Smooth muscle cell (in vitro differentiated cells): ENCODE results near the gene FGD2. TPM values are rescaled to one million over a fixed set of nuclear protein-coding genes. Genes with fewer than 3 reads are reported as not detected.

Source experiments
- DNase-seq: peaks from one replicate; lab custom pipeline; 2025; ENCODE audit not compliant: unreplicated experiment; lab: John Stamatoyannopoulos, UW
- H2AFZ ChIP-seq: fragments of 200-600 bp; sonication (generic); 2 replicates; pipeline ENCODE4 v1.6.0; 2016; ENCODE audit warnings: antibody characterized with exemption, low read depth, mild to moderate bottlenecking
- H3F3A ChIP-seq: fragments of 200-600 bp; sonication (generic); 2 replicates; pipeline ENCODE4 v1.6.0; 2017; ENCODE audit warnings: antibody characterized with exemption, low read depth
- H3K27ac ChIP-seq: fragments of 200-600 bp; sonication (generic); 2 replicates; pipeline ENCODE4 v1.5.1; 2016; ENCODE audit warnings: low read depth, mild to moderate bottlenecking
- H3K27me3 ChIP-seq: fragments of 200-600 bp; sonication (generic); 2 replicates; pipeline ENCODE4 v1.6.1; 2016; ENCODE audit warnings: low read depth, mild to moderate bottlenecking
- H3K36me3 ChIP-seq: fragments of 200-600 bp; sonication (generic); 2 replicates; pipeline ENCODE4 v1.5.1; 2016; ENCODE audit warnings: low read depth
- H3K4me1 ChIP-seq: fragments of 200-600 bp; sonication (generic); 2 replicates; pipeline ENCODE4 v1.5.1; 2016; ENCODE audit warnings: low read depth
- H3K4me2 ChIP-seq: fragments of 200-600 bp; sonication (generic); 2 replicates; pipeline ENCODE4 v1.6.0; 2016; ENCODE audit warnings: mild to moderate bottlenecking
- H3K4me3 ChIP-seq: fragments of 200-600 bp; sonication (generic); 2 replicates; pipeline ENCODE4 v1.5.1; 2016; ENCODE audit warnings: mild to moderate bottlenecking
- H3K79me2 ChIP-seq: fragments of 200-600 bp; sonication (generic); 2 replicates; pipeline ENCODE4 v1.6.0; 2016; ENCODE audit warnings: low read depth, mild to moderate bottlenecking
- H3K9ac ChIP-seq: fragments of 200-600 bp; sonication (generic); 2 replicates; pipeline ENCODE4 v1.6.0; 2016; ENCODE audit warnings: low read depth
- H3K9me3 ChIP-seq: fragments of 200-600 bp; sonication (generic); replicated peaks from 2 replicates; pipeline ENCODE4 v1.5.1; 2016; ENCODE audit warnings: low read depth
- H4K20me1 ChIP-seq: fragments of 200-600 bp; sonication (generic); 2 replicates; pipeline ENCODE4 v1.6.0; 2016; ENCODE audit warnings: low read depth
- CTCF ChIP-seq: fragments of 200-600 bp; sonication (generic); IDR thresholded peaks from 2 replicates; pipeline ENCODE4 v1.5.1; 2017; ENCODE audit warnings: borderline replicate concordance, mild to moderate bottlenecking, antibody characterized with exemption; ENCODE audit not compliant: insufficient read depth, poor library complexity, severe bottlenecking
- WGBS: methylation state at CpG from one replicate; pipeline ENCODE4 v1.1.7; 2016; ENCODE audit warnings: low lambda C conversion rate; 5-methylcytosine and 5-hydroxymethylcytosine counted together
- polyA plus RNA-seq: library from polyadenylated mRNA; unstranded; fragments of >200 nt; fragmentation: Nextera tagmentation; extraction: Ambion mirVana; gene quantifications from 2 replicates; pipeline ENCODE4 v1.2.1, GENCODE V29; 2016
- total RNA-seq: library from RNA; depleted of rRNA; stranded (reverse); fragments of >200 nt; gene quantifications from 2 replicates; pipeline ENCODE4 v1.2.3, GENCODE V29; 2014

FGD2 gene
- not detected in 2 replicates for total RNA-seq
- not detected in 2 replicates for polyA plus RNA-seq

GRCh38 chr6:37005061-37005810, at the start of gene FGD2:
TSS of gene FGD2 (plus strand) at chr6:37005655. CDS start at chr6:37005818, 163 bp downstream.
- Histone ChIP-seq H4K20me1 (no peaks in the 10 kb centered on the region), H3K9ac (no peak within 1 kb of the TSS), H3K4me1 (no peaks in the 10 kb centered on the region), H3K27ac (no peak within 1 kb of the TSS), H3K4me3 (no peak within 1 kb of the TSS), H3K9me3 (no peaks in the 10 kb centered on the region), H3K79me2 (no peaks in the 10 kb centered on the region), H3K36me3 (no peaks in the 10 kb centered on the region), H3F3A (no peaks in the 10 kb centered on the region), H2AFZ (no peak within 1 kb of the TSS), H3K4me2 (no peak within 1 kb of the TSS), H3K27me3 (no peaks in the 10 kb centered on the region)
- 90% methylated on average over 14 of the region's 14 CpGs for WGBS
- no peak for TF ChIP-seq CTCF
- no peak for DNase-seq

- H3K36me3 ChIP-seq: no peaks in the 10 kb centered on the region
- WGBS: 78% methylated on average over 9 of the region's 9 CpGs
- TF ChIP-seq CTCF: no peak
- no peak overlapping the region for H3K4me3 ChIP-seq
- DNase-seq: no peak
- H3K27ac ChIP-seq: no peak overlapping the region
- no peak overlapping the region for H3K4me2 ChIP-seq
- H4K20me1 ChIP-seq: no peaks in the 10 kb centered on the region
- peak overlapping the region; percentile 9 for H2AFZ ChIP-seq
- H3K4me1 ChIP-seq: no peaks in the 10 kb centered on the region
- H3K9ac ChIP-seq: no peak overlapping the region
- H3K79me2 ChIP-seq: no peaks in the 10 kb centered on the region
- H3F3A ChIP-seq: no peaks in the 10 kb centered on the region
- H3K9me3 ChIP-seq: no peaks in the 10 kb centered on the region
- H3K27me3 ChIP-seq: no peaks in the 10 kb centered on the region
Measured at GRCh38 chr6:36955671-36956445, 49.6 kb upstream of the FGD2 start.

GRCh38 chr6:36956446-36956820, 49.0 kb upstream of the FGD2 start:
- H3K27ac ChIP-seq: no peak overlapping the region
- DNase-seq: no peak
- no peaks in the 10 kb centered on the region for H3K9me3 ChIP-seq
- no peaks in the 10 kb centered on the region for H3F3A ChIP-seq
- H3K79me2 ChIP-seq: no peaks in the 10 kb centered on the region
- H4K20me1 ChIP-seq: no peaks in the 10 kb centered on the region
- H3K4me2 ChIP-seq: no peak overlapping the region
- no peak overlapping the region for H3K4me3 ChIP-seq
- H2AFZ ChIP-seq: no peak overlapping the region
- no peaks in the 10 kb centered on the region for H3K27me3 ChIP-seq
- H3K4me1 ChIP-seq: no peaks in the 10 kb centered on the region
- TF ChIP-seq CTCF: no peak
- no peaks in the 10 kb centered on the region for H3K36me3 ChIP-seq
- H3K9ac ChIP-seq: no peak overlapping the region
